Tibial nerve (tissue), 4 donors: Measurements from ENCODE around the gene CNGB1. TPM values are rescaled to one million over a fixed set of nuclear protein-coding genes. Genes with fewer than 3 reads are reported as not detected.

ENCODE experiments used
- DNase-seq, 2 donors: peaks; one replicate each; pipeline ENCODE4 v3.0.0-alpha.2; 2019; ENCODE audit warnings: low spot score in 2 of 2
- H3K27ac ChIP-seq, 4 donors: fragments of 200-600 bp; sonication (generic) in 3 of 4; one replicate each; pipeline ENCODE4 v1.5.1; 2017 to 2019; ENCODE audit warnings: mild to moderate bottlenecking in 1 of 4
- H3K27me3 ChIP-seq, 2 donors: fragments of 200-600 bp; sonication (generic) in 1 of 2; one replicate each; pipeline versions ENCODE4 v1.5.1 to v1.6.0; 2017 to 2019
- H3K36me3 ChIP-seq, 3 donors: fragments of 200-600 bp; sonication (generic); one replicate each; pipeline ENCODE4 v1.5.1; 2018 to 2019
- H3K4me1 ChIP-seq, 4 donors: fragments of 200-600 bp; sonication (generic) in 3 of 4; one replicate each; pipeline ENCODE4 v1.5.1; 2017 to 2019
- H3K4me3 ChIP-seq, 4 donors: fragments of 200-600 bp; sonication (generic) in 3 of 4; one replicate each; pipeline ENCODE4 v1.5.1; 2017 to 2019; ENCODE audit warnings: mild to moderate bottlenecking in 1 of 4, moderate library complexity in 1 of 4
- H3K9me3 ChIP-seq, 4 donors: fragments of 200-600 bp; sonication (generic) in 3 of 4; one replicate each; pipeline ENCODE4 v1.5.1; 2017 to 2019
- EP300 ChIP-seq, 2 donors: sonication (generic); formaldehyde crosslinking; IDR thresholded peaks; one replicate each; pipeline ENCODE4 v1.6.1; 2017; ENCODE audit warnings: antibody characterized with exemption in 2 of 2, mild to moderate bottlenecking in 1 of 2
- POLR2A ChIP-seq, 2 donors: fragments of 450-650 bp; IDR thresholded peaks; one replicate each; pipeline ENCODE4 v1.6.1; 2017; ENCODE audit warnings: antibody characterized with exemption in 2 of 2, mild to moderate bottlenecking in 2 of 2, moderate library complexity in 2 of 2
- WGBS, 2 donors: methylation state at CpG; one replicate each; pipeline ENCODE4 v1.1.5; 2018; 5-methylcytosine and 5-hydroxymethylcytosine counted together
- total RNA-seq, 4 donors: library from RNA; depleted of rRNA; stranded (reverse); fragments of >200 nt; gene quantifications; one replicate each; pipeline ENCODE4 v1.1.0, GENCODE V29; 2016
- TF ChIP-seq, protein P1 (sequence below), 5 experiments: fragments of 200-600 bp in 3 of 5; fragments of 450-650 bp in 2 of 5; sonication (generic) in 3 of 5; IDR thresholded peaks; one replicate each; pipeline ENCODE4 v1.5.1; 2016 to 2019; ENCODE audit warnings: antibody characterized with exemption in 5 of 5, mild to moderate bottlenecking in 3 of 5, moderate library complexity in 2 of 5

The CNGB1 gene
- total RNA-seq, 4 donors from 2014 or later, result not detected

DNA sequence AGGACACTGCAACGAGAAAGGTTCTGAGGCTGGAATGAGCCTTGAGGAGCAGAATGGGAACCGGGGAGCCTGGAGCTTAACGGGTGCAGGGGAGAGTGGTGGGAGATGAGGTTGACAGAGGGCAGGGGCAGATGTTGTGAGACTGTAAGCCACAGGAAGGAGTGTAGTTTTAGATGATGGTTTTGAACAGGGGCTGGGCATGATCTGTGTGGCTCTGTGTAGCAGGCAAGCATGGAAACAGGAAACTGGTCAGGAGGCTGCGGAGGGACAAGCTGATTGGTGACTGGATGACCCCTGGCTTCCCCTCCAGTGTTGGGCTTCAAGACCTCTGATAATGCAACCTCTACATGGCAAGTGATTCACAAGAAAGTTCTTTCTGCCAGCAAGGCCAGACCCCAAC lies 1.4 kb upstream of the CNGB1 start:
- Histone ChIP-seq H3K27ac (no peak overlapping the region), H3K9me3 (no peaks in the 10 kb centered on the region), H3K36me3 (no peaks in the 10 kb centered on the region), H3K27me3 (no peaks in the 10 kb centered on the region), H3K4me3 (no peak overlapping the region), H3K4me1 (peaks cover 0 to 15% (median 0%) of the 10 kb centered on the region in 4 donors)
- no peak for DNase-seq
- TF ChIP-seq EP300 (IDR thresholded peaks at IDR 0.05), result no peak
- no peak for TF ChIP-seq POLR2A (IDR thresholded peaks at IDR 0.05)
- TF ChIP-seq, protein P1, sequence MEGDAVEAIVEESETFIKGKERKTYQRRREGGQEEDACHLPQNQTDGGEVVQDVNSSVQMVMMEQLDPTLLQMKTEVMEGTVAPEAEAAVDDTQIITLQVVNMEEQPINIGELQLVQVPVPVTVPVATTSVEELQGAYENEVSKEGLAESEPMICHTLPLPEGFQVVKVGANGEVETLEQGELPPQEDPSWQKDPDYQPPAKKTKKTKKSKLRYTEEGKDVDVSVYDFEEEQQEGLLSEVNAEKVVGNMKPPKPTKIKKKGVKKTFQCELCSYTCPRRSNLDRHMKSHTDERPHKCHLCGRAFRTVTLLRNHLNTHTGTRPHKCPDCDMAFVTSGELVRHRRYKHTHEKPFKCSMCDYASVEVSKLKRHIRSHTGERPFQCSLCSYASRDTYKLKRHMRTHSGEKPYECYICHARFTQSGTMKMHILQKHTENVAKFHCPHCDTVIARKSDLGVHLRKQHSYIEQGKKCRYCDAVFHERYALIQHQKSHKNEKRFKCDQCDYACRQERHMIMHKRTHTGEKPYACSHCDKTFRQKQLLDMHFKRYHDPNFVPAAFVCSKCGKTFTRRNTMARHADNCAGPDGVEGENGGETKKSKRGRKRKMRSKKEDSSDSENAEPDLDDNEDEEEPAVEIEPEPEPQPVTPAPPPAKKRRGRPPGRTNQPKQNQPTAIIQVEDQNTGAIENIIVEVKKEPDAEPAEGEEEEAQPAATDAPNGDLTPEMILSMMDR (IDR thresholded peaks at IDR 0.05), result no peak
- 82% methylated on average over 4 of the region's 4 CpGs for WGBS, 2 donors

DNA sequence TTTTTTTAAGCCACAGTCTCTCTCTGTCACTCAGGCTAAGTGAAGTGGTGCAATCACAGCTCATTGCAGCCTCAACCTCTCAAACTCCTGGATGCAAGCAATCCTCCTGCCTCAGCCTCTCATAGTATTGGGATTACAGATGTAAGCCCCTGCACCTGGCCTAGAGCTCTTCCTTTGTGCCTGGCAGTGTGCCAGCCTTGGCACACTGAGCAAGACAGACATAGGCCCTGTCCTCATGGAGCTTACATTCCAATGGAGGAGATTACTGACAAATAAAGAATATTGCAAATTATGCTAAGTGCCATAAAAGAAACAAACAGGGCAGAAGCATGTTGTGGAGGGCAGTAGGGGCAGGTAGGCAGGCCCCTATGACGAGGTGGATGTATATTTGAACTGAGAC lies 920 bp upstream of the CNGB1 start:
- 72 to 73% methylated on average over 1 of the region's 1 CpG for WGBS, 2 donors
- Histone ChIP-seq H3K4me3 (no peak overlapping the region), H3K4me1 (peaks cover 0 to 14% (median 0%) of the 10 kb centered on the region in 4 donors), H3K27ac (no peak overlapping the region), H3K9me3 (no peaks in the 10 kb centered on the region), H3K27me3 (no peaks in the 10 kb centered on the region), H3K36me3 (no peaks in the 10 kb centered on the region)
- no peak for DNase-seq
- TF ChIP-seq, protein P1 (IDR thresholded peaks at IDR 0.05), result no peak
- TF ChIP-seq POLR2A (IDR thresholded peaks at IDR 0.05) (no peak), EP300 (IDR thresholded peaks at IDR 0.05) (no peak)

DNA sequence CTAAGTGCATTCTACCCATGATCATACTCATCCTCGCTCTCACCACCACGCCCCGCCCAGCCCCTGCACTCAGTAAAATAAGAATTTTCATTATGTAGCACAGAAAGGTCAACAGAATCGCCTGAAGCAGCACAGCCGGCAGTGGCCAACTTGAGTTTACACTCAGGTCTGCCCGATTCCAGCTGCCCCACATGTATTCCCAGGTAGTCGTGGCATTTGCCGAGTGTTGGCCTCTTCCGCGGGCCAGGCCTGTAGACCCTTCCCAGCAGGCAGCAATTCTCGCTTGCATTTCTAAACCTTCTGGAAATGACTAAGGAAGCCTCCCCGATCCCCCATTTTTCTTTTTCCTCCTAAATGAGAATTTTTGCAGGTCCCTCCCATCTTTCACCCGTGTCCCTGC lies 609 bp downstream of the CNGB1 start:
- TF ChIP-seq POLR2A (IDR thresholded peaks at IDR 0.05) (no peak), EP300 (IDR thresholded peaks at IDR 0.05) (no peak)
- TF ChIP-seq, protein P1 (IDR thresholded peaks at IDR 0.05), result no peak
- DNase-seq, result no peak
- no peaks in the 10 kb centered on the region for H3K36me3 ChIP-seq
- H3K27me3 ChIP-seq, result no peaks in the 10 kb centered on the region
- no peak overlapping the region for H3K4me3 ChIP-seq
- peaks cover 0 to 3% (median 0%) of the 10 kb centered on the region in 4 donors for H3K4me1 ChIP-seq
- H3K9me3 ChIP-seq, result no peaks in the 10 kb centered on the region
- 76 to 79% methylated on average over 13 of the region's 13 CpGs for WGBS, 2 donors
- no peak overlapping the region for H3K27ac ChIP-seq

DNA sequence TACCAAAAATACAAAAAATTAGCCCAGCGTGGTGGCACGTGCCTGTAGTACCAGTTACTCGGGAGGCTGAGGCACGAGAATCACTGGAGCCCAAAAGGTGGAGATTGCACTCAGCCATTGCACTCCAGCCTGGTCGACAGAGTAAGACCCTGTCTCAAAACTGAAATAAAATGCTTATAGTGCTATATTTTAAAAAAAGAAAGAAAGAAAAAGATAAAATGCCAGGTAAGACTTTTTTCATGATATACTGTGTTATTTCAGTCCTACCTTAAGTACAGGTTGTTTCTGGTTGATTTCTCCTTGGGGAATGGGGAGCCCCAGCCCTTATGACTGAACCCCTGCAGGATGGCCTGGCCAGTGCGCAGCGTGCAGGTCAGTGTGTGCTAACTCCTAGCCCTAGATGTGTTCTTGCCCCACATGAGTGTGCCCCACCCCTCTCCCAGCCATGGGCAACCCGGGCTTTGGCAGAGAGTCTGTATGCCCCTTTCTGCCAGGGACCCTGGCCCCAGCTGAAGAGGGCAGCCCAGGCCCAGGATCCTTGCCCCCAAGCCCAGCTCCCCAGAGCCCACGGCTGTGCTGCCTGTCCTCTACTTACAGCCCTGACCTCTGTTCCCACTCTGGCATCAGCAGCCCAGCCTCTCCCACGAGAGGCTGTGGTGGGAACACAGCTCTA lies 1.3 kb downstream of the CNGB1 start:
- WGBS, 2 donors, result 81 to 87% methylated on average over 9 of the region's 10 CpGs
- no peaks in the 10 kb centered on the region for H3K9me3 ChIP-seq
- DNase-seq, result no peak
- no peak overlapping the region for H3K4me3 ChIP-seq
- peaks cover 0 to 3% (median 0%) of the 10 kb centered on the region in 4 donors for H3K4me1 ChIP-seq
- TF ChIP-seq POLR2A (IDR thresholded peaks at IDR 0.05), result no peak
- TF ChIP-seq EP300 (IDR thresholded peaks at IDR 0.05), result no peak
- TF ChIP-seq, protein P1 (IDR thresholded peaks at IDR 0.05), result no peak
- no peak overlapping the region for H3K27ac ChIP-seq
- H3K27me3 ChIP-seq, result no peaks in the 10 kb centered on the region
- H3K36me3 ChIP-seq, result no peaks in the 10 kb centered on the region

DNA sequence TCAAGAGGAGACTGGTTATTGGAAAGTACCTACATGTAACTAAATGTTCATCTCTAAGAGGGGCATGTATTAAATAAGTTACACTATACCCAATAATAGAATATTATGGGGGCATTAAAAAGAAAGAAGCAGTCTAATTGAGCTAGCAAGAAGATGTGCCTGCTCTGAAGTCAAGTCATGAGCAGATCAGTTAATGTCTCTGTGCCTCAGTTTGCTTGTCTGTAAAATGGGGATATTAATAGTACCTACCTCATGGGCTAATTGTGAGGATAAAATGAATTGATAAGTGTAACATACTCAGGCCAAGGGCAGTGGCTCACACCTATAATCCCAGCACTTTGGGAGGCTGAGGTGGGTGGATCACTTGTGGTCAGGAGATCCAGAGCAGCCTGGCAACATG lies 3.0 kb downstream of the CNGB1 start:
- Histone ChIP-seq H3K4me1 (peaks cover 0 to 3% (median 0%) of the 10 kb centered on the region in 4 donors), H3K27ac (no peak overlapping the region), H3K36me3 (no peaks in the 10 kb centered on the region), H3K27me3 (no peaks in the 10 kb centered on the region), H3K9me3 (no peaks in the 10 kb centered on the region), H3K4me3 (no peak overlapping the region)
- TF ChIP-seq EP300 (IDR thresholded peaks at IDR 0.05) (no peak), POLR2A (IDR thresholded peaks at IDR 0.05) (no peak)
- TF ChIP-seq, protein P1 (IDR thresholded peaks at IDR 0.05), result no peak
- no peak for DNase-seq
